ENCODE measurements around the gene FBXW8. TPM values are rescaled to one million over a fixed set of nuclear protein-coding genes. Genes with fewer than 3 reads are reported as not detected.

FBXW8 gene
- total RNA-seq, 4 donors from 2014 or later: 8.9 to 21.6 (median 12.2) TPM

GRCh38 chr12:116933091-116933490, 22.3 kb downstream of the FBXW8 start:
- TF ChIP-seq, protein P1, sequence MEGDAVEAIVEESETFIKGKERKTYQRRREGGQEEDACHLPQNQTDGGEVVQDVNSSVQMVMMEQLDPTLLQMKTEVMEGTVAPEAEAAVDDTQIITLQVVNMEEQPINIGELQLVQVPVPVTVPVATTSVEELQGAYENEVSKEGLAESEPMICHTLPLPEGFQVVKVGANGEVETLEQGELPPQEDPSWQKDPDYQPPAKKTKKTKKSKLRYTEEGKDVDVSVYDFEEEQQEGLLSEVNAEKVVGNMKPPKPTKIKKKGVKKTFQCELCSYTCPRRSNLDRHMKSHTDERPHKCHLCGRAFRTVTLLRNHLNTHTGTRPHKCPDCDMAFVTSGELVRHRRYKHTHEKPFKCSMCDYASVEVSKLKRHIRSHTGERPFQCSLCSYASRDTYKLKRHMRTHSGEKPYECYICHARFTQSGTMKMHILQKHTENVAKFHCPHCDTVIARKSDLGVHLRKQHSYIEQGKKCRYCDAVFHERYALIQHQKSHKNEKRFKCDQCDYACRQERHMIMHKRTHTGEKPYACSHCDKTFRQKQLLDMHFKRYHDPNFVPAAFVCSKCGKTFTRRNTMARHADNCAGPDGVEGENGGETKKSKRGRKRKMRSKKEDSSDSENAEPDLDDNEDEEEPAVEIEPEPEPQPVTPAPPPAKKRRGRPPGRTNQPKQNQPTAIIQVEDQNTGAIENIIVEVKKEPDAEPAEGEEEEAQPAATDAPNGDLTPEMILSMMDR (IDR thresholded peaks at IDR 0.05): no peak
- ATAC-seq (ENCODE audit: low FRiP score) (no peak), DNase-seq (ENCODE audit: low spot score) (no peak)

- DNase-seq (ENCODE audit: low spot score) (no peak), ATAC-seq (ENCODE audit: low FRiP score) (no peak)
- TF ChIP-seq, protein P1 (IDR thresholded peaks at IDR 0.05): no peak
These were observed 22.9 kb downstream of the FBXW8 start for GRCh38 chr12:116933512-116934246.

- ATAC-seq (ENCODE audit: low FRiP score) (no peak), DNase-seq (ENCODE audit: low spot score) (no peak)
- TF ChIP-seq, protein P1 (IDR thresholded peaks at IDR 0.05): no peak
These were observed 24.4 kb downstream of the FBXW8 start for GRCh38 chr12:116934908-116935705.

- ATAC-seq (ENCODE audit: low FRiP score): no peak
- TF ChIP-seq, protein P1 (IDR thresholded peaks at IDR 0.05): no peak
- DNase-seq (ENCODE audit: low spot score): no peak
These were observed 26.9 kb downstream of the FBXW8 start for GRCh38 chr12:116937640-116938039.

GRCh38 chr12:116939734-116940133, 29.0 kb downstream of the FBXW8 start:
- ATAC-seq (ENCODE audit: low FRiP score) (no peak), DNase-seq (ENCODE audit: low spot score) (no peak)
- TF ChIP-seq, protein P1 (IDR thresholded peaks at IDR 0.05): no peak

GRCh38 chr12:116941188-116941587, 30.4 kb downstream of the FBXW8 start:
- TF ChIP-seq, protein P1 (IDR thresholded peaks at IDR 0.05): no peak
- ATAC-seq (ENCODE audit: low FRiP score): no peak
- DNase-seq (ENCODE audit: low spot score): no peak

Data from omental fat pad (tissue), 4 donors.